ENCODE results near the gene ACACA.
A peak's percentile ranks its signal among the peaks of the same experiment; 100 is the strongest.

ACACA gene

GRCh38 chr17:37123941-37124820 lies 282.5 kb downstream of the ACACA start:
- DNase-seq, result no peak

GRCh38 chr17:37123386-37123785 lies 283.2 kb downstream of the ACACA start:
- peak; percentile 35 for DNase-seq

DNA sequence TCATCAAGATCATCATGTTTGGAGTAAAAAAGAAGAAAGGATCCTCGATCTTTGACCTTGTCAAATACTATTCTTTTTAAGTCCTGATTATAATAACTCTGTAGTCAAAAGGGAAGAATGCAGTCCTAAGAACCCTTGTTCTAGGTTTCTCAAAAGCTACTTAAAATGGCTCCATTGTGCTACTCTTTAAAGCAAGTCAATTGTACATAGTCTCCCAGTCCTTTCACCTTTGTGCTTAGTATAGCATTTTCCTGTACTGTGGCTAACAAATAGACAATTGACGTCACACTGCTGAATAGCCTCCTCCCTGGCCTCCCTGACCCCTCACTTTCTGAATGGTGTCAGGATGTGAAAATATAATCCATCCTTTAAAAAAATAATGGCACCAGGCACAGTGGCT lies 285.0 kb downstream of the ACACA start:
- DNase-seq, result no peak

- DNase-seq, result no peak
These were observed 288.1 kb downstream of the ACACA start for GRCh38 chr17:37118366-37119137.

DNA sequence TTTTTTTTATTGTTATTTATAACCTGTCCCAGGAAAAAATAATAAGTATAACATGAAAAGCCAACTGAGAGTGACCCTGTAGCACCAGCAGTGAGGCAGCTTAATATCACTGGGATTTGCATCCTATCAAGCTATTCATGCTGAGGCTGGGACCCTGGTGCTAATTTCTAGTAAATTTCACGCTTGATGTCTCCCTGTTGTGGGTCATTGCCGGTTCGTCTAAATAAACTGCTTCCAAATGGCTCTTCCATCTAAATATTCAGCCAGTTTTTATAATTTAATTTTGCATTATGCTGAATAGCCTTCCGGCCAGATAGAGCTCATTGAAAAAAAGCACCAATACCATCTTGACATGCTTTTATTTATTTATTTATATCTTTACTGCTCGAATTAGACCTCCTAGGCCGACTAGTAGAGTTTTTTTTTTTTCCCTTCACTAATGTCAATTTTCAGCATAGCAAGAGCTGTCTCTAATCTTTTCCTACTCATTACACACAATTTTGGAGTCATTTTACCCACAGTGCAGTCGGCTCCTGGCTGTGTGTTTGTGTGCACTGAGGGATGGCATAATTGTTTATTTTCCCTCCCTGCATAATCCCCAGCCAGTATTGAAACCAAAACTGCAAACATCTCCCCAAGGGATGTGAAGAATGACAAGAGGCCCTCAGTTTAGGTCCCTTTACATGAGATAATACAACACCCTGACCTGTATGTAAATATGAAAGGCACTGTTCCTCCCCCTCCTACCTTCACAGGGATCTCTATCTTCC lies 289.1 kb downstream of the ACACA start:
- peak; percentile 53 for DNase-seq

GRCh38 chr17:37116671-37117185 lies 289.9 kb downstream of the ACACA start:
- peak; percentile 9 for DNase-seq

- no peak for DNase-seq
These were observed 295.3 kb downstream of the ACACA start for GRCh38 chr17:37111329-37111728.

DNA sequence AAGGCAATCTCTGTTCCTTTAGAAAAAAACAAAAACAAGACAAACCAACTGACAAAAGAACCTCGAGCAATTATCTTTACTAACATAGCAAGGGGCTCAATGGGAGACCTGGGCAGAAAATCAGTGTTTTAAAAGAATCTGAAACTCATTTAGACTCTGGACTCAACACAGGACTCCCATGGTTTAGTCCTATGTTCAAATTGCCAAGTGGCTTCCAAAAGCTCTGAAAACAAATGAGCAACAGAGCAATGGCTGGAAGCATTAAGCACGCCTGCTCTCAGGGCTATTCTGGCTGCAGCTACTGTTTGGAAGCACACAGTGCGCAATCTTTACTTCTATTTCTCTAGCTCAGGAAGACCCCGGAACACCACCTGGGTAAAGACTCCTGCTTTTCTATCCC lies 295.9 kb downstream of the ACACA start:
- no peak for DNase-seq

DNA sequence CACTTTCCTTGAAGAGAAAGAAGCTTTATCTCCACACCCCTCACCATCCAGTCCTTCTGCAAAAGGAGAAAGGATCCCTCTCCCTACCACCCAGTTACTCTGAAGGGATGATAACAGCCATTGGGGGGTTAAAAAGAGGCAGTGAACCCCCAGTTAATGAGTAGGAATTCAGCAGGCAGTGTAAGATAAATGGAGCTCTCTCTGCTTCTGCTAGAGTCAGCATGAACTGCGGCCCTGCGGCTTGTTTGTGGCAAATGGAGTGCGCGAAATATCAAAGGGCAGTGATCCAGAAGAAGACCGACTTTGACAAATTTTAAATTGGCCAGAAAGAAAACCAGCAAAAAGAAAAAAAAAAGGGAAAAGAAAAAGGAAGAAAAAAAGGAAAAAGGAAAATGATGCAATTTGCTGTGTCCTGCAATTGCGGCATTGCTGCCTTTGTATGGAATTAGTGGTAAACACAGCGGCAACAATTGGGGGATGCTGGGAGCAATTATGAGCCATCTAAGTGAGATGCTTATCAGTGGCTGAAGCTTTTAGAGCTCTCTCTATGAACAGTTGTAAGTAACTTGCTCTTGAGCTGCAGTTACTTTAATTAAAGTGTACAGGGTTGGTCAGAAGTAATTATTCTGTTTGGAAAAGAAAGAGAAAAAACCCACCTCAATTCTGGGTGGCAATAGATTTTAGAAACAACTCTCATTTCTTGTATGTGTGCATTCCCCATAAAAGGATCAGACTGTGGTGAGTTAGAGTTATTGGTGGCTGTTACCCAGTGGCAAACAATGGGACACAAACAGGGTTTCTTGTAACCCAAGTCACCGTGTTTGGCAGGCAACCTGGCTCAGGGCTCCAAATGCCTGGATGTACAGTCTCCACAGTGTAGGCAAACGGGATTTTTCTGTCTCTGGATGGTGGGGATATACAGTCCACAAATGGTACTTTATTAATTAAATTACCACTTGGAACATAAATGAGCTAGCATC lies 296.6 kb downstream of the ACACA start:
- no peak for DNase-seq

- no peak for DNase-seq
These were observed 297.5 kb downstream of the ACACA start for GRCh38 chr17:37109106-37109505.

GRCh38 chr17:37107406-37108083 lies 299.1 kb downstream of the ACACA start:
- no peak for DNase-seq

DNA sequence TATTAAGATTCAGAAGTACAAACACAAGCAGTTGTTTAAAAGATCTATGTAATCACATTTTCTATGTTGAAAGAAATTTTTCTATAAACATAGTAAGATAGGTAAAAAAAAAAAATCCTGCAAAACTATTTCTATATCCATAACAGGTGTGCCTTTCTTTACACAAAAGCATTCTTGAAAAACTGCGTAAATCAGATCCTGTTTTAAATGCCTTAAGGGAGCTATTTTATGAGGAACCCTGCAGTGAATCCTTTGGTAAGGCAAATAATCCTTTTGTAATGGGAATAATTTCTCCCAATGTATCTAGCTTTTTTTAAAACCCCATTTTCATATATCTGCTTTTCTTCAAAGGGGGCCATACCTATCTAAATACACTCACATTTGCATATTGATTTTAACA lies 300.6 kb downstream of the ACACA start:
- no peak for DNase-seq

DNA sequence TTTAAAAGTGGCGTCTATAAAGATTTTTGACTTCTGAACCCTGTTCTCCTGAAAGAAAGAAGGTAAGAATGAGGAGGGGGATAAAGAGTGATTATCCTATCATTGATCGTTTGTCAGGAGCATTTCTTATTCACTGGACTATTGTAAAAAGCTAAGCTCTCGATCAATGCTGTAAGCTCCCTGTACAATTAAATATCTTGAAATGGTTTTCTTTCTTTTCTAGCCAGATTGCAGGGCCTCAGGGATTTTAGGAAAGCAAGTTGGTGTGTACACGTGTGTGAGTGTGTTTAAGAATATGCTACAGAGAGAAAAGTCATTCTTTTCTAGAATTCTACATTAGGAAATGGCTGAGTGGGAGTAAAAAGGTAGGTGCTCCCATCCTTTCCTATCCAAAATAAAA lies 303.4 kb downstream of the ACACA start:
- DNase-seq, result no peak

GRCh38 chr17:37101306-37101705 lies 305.3 kb downstream of the ACACA start:
- DNase-seq, result no peak

- DNase-seq, result no peak
These were observed 306.4 kb downstream of the ACACA start for GRCh38 chr17:37100231-37100630.

GRCh38 chr17:37098910-37099664 lies 307.5 kb downstream of the ACACA start:
- no peak for DNase-seq

- DNase-seq, result no peak
These were observed 308.5 kb downstream of the ACACA start for GRCh38 chr17:37098152-37098551.

DNA sequence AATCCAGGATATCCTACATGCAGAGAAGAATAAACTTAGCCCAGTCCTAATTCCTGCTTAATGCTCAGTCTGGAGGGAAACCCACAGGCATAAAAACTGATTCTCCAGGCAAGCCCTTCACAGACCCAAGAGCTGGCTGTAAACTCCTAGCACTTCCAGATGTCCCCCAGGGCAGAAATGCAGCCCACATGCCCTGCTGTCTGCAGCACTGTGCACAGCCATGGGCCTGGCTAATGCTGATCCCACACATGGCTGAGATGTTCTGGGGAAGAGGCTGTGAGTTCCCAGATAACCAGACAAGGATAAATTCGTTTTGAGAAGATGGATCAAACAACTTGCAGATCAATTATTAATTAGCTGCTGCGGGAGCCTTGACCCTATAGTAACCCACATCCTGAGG lies 309.5 kb downstream of the ACACA start:
- no peak for DNase-seq

GRCh38 chr17:37096071-37096470 lies 310.6 kb downstream of the ACACA start:
- DNase-seq, result no peak

DNA sequence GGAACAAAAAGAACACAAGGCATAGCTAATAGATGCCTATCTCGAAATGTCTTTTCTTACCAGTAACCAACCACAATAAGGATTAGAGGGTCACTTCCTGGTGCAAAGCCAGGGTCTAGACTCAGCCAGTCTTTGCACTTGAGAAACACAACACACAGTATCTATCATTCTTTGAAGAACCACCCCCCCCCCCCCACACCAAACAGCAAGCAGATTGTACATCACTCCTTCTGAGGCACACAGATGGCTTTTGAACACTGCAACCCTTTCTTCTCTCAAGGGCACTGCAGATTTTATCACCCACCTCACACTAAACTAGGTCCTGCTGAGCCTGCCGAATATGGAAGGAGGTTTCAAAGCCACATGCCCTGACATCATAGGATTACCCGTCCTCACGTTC lies 312.2 kb downstream of the ACACA start:
- DNase-seq, result no peak

- no peak for DNase-seq
These were observed 313.9 kb downstream of the ACACA start for GRCh38 chr17:37092701-37093100.

Data from NCI-H2171 (cell line).